Effector memory CD4-positive, alpha-beta T cell (primary cell): Measurements from ENCODE around the gene S100A4.
A peak's percentile ranks its signal among the peaks of the same experiment; 100 is the strongest.

Experiments used
- DNase-seq, 3 donors: peaks; one replicate each; pipeline ENCODE4 v3.0.0-alpha.2; 2020
- H3K27ac ChIP-seq: 2 replicates; pipeline ENCODE4 v1.7.0; 2013; ENCODE audit warnings: mild to moderate bottlenecking, low read length, moderate library complexity; ENCODE audit not compliant: insufficient read depth, poor library complexity, severe bottlenecking
- H3K27me3 ChIP-seq: replicated peaks from 2 replicates; pipeline ENCODE4 v1.7.0; 2013; ENCODE audit warnings: mild to moderate bottlenecking, low read length; ENCODE audit not compliant: insufficient read depth, control insufficient read depth, poor library complexity, severe bottlenecking
- H3K36me3 ChIP-seq: 2 replicates; pipeline ENCODE4 v1.7.0; 2013; ENCODE audit warnings: mild to moderate bottlenecking, low read length, moderate library complexity; ENCODE audit not compliant: control insufficient read depth, insufficient read depth
- H3K4me1 ChIP-seq: 2 replicates; pipeline ENCODE4 v1.7.0; 2013; ENCODE audit warnings: low read length, mild to moderate bottlenecking; ENCODE audit not compliant: control insufficient read depth, insufficient read depth, poor library complexity, severe bottlenecking
- H3K4me3 ChIP-seq: 2 replicates; pipeline ENCODE4 v1.7.0; 2013; ENCODE audit warnings: low read length, low read depth, mild to moderate bottlenecking; ENCODE audit not compliant: insufficient read depth, poor library complexity, severe bottlenecking
- H3K9me3 ChIP-seq: 2 replicates; pipeline ENCODE4 v1.7.0; 2013; ENCODE audit warnings: mild to moderate bottlenecking, low read length, moderate library complexity; ENCODE audit not compliant: control insufficient read depth

S100A4 gene

GRCh38 chr1:153510984-153511410, 34.6 kb downstream of the S100A4 start:
- DNase-seq, result peak; percentile 40 to 68 (median 55)
- H3K36me3 ChIP-seq, result no peaks in the 10 kb centered on the region
- no peak overlapping the region for H3K4me3 ChIP-seq
- H3K4me1 ChIP-seq, result no peaks in the 10 kb centered on the region
- H3K9me3 ChIP-seq, result no peaks in the 10 kb centered on the region
- no peak overlapping the region for H3K27ac ChIP-seq
- H3K27me3 ChIP-seq, result no peaks in the 10 kb centered on the region

- Histone ChIP-seq H3K36me3 (no peaks in the 10 kb centered on the region), H3K9me3 (no peaks in the 10 kb centered on the region), H3K4me1 (no peaks in the 10 kb centered on the region), H3K4me3 (no peak overlapping the region), H3K27me3 (no peaks in the 10 kb centered on the region), H3K27ac (no peak overlapping the region)
- peak; percentile 26 to 49 (median 31) for DNase-seq
These were observed 35.8 kb downstream of the S100A4 start for GRCh38 chr1:153509729-153510354.

GRCh38 chr1:153509036-153509435, 36.6 kb downstream of the S100A4 start:
- no peak overlapping the region for H3K27ac ChIP-seq
- H3K4me1 ChIP-seq, result no peaks in the 10 kb centered on the region
- DNase-seq, result no peak

GRCh38 chr1:153507926-153508583, 37.6 kb downstream of the S100A4 start:
- no peak for DNase-seq
- Histone ChIP-seq H3K4me3 (no peak overlapping the region), H3K4me1 (no peaks in the 10 kb centered on the region), H3K36me3 (no peaks in the 10 kb centered on the region), H3K9me3 (no peaks in the 10 kb centered on the region), H3K27me3 (no peaks in the 10 kb centered on the region), H3K27ac (no peak overlapping the region)

More at GRCh38 chr1:153509036-153509435, 36.6 kb downstream of the S100A4 start:
- H3K4me3 ChIP-seq, result no peak overlapping the region
- H3K36me3 ChIP-seq, result no peaks in the 10 kb centered on the region
- no peaks in the 10 kb centered on the region for H3K9me3 ChIP-seq
- H3K27me3 ChIP-seq, result no peaks in the 10 kb centered on the region

- Histone ChIP-seq H3K27ac (no peak overlapping the region), H3K4me3 (no peak overlapping the region)
These were observed 38.7 kb downstream of the S100A4 start for GRCh38 chr1:153506831-153507413.

GRCh38 chr1:153506386-153506785, 39.2 kb downstream of the S100A4 start:
- no peak for DNase-seq
- H3K9me3 ChIP-seq, result no peaks in the 10 kb centered on the region
- no peaks in the 10 kb centered on the region for H3K27me3 ChIP-seq
- no peaks in the 10 kb centered on the region for H3K36me3 ChIP-seq
- no peak overlapping the region for H3K27ac ChIP-seq
- H3K4me1 ChIP-seq, result no peaks in the 10 kb centered on the region
- H3K4me3 ChIP-seq, result no peak overlapping the region

More at GRCh38 chr1:153506831-153507413, 38.7 kb downstream of the S100A4 start:
- H3K9me3 ChIP-seq, result no peaks in the 10 kb centered on the region
- no peaks in the 10 kb centered on the region for H3K36me3 ChIP-seq
- no peaks in the 10 kb centered on the region for H3K27me3 ChIP-seq
- no peak for DNase-seq
- H3K4me1 ChIP-seq, result no peaks in the 10 kb centered on the region

GRCh38 chr1:153505576-153505975, 40.0 kb downstream of the S100A4 start:
- H3K4me1 ChIP-seq, result no peaks in the 10 kb centered on the region
- no peak overlapping the region for H3K4me3 ChIP-seq
- DNase-seq, result no peak
- H3K27ac ChIP-seq, result no peak overlapping the region
- no peaks in the 10 kb centered on the region for H3K9me3 ChIP-seq
- no peaks in the 10 kb centered on the region for H3K27me3 ChIP-seq
- no peaks in the 10 kb centered on the region for H3K36me3 ChIP-seq

- no peaks in the 10 kb centered on the region for H3K27me3 ChIP-seq
- no peaks in the 10 kb centered on the region for H3K4me1 ChIP-seq
- H3K4me3 ChIP-seq, result no peak overlapping the region
- H3K9me3 ChIP-seq, result no peaks in the 10 kb centered on the region
- DNase-seq, result no peak
- no peak overlapping the region for H3K27ac ChIP-seq
- H3K36me3 ChIP-seq, result no peaks in the 10 kb centered on the region
These were observed 41.8 kb downstream of the S100A4 start for GRCh38 chr1:153503766-153504165.

- Histone ChIP-seq H3K4me3 (no peak overlapping the region), H3K36me3 (no peaks in the 10 kb centered on the region), H3K27me3 (no peaks in the 10 kb centered on the region), H3K4me1 (no peaks in the 10 kb centered on the region), H3K27ac (no peak overlapping the region), H3K9me3 (no peaks in the 10 kb centered on the region)
- DNase-seq, result no peak
These were observed 46.9 kb downstream of the S100A4 start for GRCh38 chr1:153498746-153499145.

GRCh38 chr1:153495536-153495935, 50.1 kb downstream of the S100A4 start:
- no peaks in the 10 kb centered on the region for H3K9me3 ChIP-seq
- no peak overlapping the region for H3K27ac ChIP-seq
- no peaks in the 10 kb centered on the region for H3K36me3 ChIP-seq
- H3K4me3 ChIP-seq, result no peak overlapping the region
- no peaks in the 10 kb centered on the region for H3K4me1 ChIP-seq
- H3K27me3 ChIP-seq, result peaks cover 3% of the 10 kb centered on the region
- DNase-seq, result no peak
